SK-N-MC (cell line): ENCODE data around the gene CDK4.

Experiments
- EZH2 ChIP-seq: fragments of 200-600 bp; sonication (generic); IDR thresholded peaks from one replicate; pipeline ENCODE4 v1.6.1; 2017; ENCODE audit warnings: antibody characterized with exemption
- FOXP2 ChIP-seq: optimal IDR thresholded peaks from 2 replicates; pipeline ENCODE3; 2011; ENCODE audit warnings: mild to moderate bottlenecking, moderate library complexity; ENCODE audit not compliant: insufficient read depth; ENCODE audit errors: extremely low read length, control extremely low read depth
- POLR2AphosphoS5 ChIP-seq: IDR thresholded peaks from 2 replicates; pipeline ENCODE4 v1.6.1; 2012; ENCODE audit warnings: mild to moderate bottlenecking, low read depth, low read length, borderline replicate concordance

GRCh38 chr12:57772429-57773322 is 20.6 kb upstream of the CDK4 start, which contains the start of gene EEF1AKMT3:
- TF ChIP-seq POLR2AphosphoS5 (no peak), EZH2 (no peak), FOXP2 (no peak)
